NCI-H2029 (cell line): Measurements from ENCODE around the gene HOXD4.

ENCODE experiments used
- DNase-seq: peaks from one replicate; lab custom pipeline; 2025; lab: John Stamatoyannopoulos, UW

Gene HOXD4

DNA sequence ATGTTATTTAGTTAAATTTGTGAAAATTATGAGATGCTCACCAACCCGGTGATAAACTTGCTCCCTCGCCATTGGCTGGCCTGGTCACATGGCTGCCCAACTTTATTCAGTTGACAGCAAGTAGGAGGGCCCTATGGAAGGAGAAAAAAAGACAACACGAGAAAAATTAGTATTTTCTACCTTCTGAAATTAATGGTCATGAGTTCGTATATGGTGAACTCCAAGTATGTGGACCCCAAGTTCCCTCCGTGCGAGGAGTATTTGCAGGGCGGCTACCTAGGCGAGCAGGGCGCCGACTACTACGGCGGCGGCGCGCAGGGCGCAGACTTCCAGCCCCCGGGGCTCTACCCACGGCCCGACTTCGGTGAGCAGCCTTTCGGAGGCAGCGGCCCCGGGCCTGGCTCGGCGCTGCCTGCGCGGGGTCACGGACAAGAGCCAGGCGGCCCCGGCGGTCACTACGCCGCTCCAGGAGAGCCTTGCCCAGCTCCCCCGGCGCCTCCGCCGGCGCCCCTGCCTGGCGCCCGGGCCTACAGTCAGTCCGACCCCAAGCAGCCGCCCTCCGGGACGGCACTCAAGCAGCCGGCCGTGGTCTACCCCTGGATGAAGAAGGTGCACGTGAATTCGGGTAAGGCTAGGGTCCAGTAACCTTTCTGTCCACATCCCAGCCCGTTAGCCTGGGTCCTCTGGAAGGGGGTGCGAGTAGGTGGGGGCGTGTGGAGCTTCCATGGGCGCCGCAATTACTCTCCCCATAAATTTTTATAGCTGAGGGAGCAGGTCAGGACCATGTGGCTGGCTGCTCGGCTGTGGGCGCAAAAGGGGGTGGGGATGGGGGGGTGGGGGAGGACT lies at the start of gene HOXD4:
Gene HOXD4, plus strand, starts transcription at position 109 of the 846 bp plus-strand sequence. Its CDS starts 84 bp downstream, at position 193.
- DNase-seq: no peak

- no peak for DNase-seq
These were observed 49.5 kb upstream of the HOXD4 start for GRCh38 chr2:176101842-176102241.

DNA sequence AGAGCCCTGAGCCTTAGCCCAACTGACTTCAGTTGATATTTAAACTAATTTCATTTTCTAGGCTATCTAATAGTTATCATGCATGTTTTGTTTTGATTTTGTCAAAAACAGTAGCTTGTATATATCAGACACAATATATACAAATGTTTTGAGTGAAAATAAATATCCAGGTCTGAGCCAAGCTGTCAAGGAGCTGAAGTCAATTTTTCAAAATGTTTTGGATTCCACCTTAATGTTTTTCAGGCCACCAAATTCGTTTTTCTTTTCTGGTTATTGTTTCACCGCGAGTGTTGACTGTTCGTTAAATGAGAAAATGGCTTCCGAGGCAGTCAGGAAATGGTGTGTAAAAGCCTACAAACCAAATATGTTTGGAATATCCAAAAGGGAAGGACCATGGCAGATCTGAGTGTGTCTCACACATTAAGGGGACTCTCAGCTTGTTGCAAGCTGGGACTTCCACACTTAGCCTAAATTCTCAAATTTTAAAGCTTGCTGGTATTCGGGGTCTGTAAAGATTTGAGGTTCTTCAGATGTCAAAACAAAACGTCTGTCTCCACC lies 49.0 kb upstream of the HOXD4 start:
- no peak for DNase-seq

- DNase-seq: no peak
These were observed 48.2 kb upstream of the HOXD4 start for GRCh38 chr2:176103194-176103593.

- no peak for DNase-seq
These were observed 47.5 kb upstream of the HOXD4 start for GRCh38 chr2:176103742-176104315.

DNA sequence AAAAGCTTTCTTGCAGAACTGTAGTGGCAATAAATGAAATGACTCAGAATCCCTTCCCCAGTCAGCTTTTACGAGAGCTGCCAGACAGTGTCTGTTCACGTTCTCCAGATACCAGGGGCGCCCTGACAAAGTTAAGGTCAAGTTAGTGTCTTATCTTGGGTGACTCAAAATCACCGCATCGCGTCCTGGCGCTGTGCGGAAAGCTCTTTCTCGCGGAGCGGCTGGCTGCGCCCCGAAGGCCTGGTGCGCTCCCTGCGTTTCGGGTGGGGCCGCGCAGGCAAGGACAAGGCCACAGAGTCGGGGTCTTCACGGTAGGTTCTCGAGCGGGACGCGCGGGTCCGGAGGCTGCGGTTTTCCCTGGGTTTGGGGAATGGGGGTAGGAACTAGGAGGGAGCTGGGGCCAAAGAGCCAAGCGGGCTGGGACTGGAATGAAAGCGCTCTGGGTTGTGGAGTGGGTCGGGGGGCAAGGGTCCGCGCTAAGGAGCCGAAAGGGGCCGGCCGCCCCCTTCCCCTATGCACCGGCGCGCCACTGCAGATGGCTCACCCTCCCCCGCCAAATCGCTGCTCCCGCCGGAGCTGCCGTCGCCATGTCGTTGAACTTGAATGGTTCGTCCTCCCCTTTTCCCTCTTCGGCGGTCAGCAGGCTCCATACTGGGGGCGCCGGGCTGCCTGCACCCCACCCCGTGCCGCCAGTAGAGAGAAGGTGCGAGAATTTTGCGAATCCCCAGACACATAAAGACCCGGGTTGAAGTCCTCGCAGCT lies 46.9 kb upstream of the HOXD4 start:
- no peak for DNase-seq

DNA sequence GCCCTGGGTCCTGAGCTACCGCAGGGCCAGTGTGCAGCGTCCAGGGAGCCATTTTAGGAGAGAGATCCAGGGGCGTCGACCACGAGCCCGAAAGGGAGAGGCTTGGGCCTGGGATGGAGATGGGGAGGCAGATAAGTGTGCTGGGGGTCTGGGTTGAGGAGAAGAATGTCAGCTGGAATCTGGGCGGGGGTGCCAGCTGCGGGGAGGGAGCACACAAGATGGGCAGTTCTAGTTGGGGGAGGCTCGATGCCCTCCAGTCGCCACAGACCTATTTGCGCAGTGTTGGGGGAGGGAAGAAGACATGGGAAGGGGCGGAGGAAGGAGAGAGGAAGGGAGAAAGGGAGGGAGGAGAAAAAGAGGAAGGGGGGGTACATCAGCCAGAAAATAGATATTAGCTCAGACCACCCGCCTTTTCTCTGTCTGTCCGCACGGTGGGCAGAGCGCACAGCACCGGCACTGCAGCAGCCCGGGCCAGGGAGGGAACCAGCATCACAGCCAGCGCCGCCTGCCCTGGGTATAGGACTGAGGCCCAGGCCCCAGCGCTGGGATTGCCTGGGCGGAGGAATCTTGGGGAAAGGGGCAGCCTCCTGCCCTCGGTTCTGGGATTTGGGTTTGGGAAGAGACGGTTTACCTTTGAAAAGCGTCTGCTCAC lies 46.1 kb upstream of the HOXD4 start:
- no peak for DNase-seq

DNA sequence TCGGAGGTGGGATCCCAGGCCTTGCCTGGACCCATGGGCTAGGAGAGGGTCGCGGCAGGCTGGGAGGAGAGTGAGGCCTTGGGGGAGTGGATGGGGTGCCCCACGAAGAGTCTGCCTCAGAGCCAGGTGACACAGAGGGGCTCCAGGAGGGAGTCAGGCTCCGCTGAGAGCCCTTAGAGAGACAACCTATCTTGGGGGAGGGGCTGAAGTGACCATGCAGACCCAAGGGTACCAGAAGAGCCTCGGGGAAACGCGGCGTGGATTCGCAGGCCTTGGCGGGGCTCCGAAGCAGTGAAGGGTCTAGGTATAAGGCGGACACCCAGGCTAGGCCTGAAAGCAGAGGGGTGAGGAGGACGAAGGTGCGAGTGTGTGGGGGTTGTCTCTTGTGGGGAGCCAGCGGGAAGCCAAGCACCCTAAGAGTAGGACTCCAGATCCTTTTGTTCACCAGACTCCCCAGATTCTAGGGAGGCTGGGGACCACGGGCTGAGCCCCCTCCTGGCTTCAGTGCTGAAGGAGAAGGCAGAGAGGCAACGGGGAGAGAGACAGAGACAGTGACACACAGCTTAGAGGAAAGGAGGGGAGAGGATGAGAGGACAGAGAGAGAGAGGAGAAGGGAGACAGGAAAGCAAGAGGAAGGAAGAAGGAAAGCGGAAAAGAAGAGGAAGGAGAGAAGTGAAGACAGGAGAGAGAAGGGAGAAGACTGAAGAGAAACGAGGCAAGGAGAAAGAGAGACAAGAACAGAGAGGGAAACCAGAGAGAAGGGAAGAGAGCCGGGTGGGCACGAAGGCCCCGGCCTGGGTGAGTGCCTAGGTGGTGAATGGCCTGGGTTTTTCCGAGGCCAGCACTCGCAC lies 45.4 kb upstream of the HOXD4 start:
- DNase-seq: no peak

- DNase-seq: peak; percentile 75
These were observed 44.5 kb upstream of the HOXD4 start, which contains the start of gene HOXD11 for GRCh38 chr2:176106581-176107539. Gene HOXD11 (plus strand): TSS chr2:176107280. CDS start chr2:176107356, 76 bp downstream.

DNA sequence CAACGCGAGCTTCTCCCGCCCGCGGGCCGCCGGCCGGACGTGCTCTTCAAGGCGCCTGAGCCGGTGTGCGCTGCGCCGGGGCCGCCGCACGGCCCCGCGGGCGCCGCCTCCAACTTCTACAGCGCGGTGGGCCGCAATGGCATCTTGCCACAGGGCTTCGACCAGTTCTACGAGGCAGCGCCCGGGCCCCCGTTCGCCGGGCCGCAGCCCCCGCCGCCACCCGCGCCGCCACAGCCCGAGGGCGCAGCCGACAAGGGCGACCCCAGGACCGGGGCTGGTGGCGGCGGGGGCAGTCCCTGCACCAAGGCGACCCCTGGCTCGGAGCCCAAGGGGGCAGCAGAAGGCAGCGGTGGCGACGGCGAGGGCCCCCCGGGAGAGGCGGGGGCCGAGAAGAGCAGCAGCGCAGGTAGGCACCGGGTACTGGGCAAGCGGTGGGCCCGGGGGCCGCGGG lies 43.6 kb upstream of the HOXD4 start:
- DNase-seq: peak; percentile 18

DNA sequence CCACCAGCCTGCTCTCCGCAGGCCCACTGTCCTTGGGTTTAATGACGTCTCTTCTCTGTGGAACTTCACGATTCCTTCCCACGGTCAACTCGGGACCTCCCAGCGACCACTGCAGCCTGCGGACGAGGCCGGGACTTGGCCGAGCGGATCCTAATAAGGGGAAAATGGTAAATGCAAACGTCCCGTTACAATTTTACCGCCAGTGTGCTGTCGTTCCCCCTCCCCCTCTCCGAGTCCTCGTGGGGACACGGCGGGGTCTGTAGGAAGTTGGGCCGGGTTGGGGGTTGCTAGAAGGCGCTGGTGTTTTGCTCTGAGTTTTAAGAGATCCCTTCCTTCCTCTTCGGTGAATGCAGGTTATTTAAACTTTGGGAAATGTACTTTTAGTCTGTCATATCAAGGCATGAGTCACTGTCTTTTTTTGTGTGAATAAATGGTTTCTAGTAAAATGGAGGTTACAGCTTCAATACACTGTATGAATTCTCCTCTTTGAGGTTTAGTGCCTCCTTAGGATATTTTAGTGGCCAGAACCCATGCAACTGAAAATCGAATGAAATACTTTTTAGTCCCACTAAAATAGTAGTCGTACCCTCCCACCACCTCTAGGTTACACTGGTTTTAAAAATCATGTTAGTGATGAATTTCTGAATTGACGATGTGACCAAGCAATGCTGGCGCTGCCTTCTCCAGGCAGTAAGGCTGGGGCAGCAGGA lies 42.0 kb upstream of the HOXD4 start:
- DNase-seq: no peak

DNA sequence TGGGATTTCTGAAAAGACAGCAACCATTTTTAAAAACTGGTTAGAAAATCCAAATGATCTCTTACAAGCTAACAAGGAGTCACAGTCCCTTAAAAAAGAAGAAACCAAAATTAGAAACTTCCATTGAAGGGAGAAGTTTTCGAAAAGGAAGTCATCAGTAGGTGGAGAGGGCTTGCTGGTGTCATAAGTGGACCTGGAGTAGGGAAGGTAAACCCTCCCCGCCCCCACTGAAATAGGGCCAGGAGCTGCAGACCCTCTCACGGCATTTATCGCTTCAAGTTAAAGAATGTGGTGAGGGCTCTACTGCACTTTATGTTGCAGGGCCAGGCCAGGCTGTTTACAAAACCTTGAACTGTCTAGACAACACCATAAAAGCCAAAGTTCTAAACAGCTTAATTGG lies 41.4 kb upstream of the HOXD4 start:
- no peak for DNase-seq

DNA sequence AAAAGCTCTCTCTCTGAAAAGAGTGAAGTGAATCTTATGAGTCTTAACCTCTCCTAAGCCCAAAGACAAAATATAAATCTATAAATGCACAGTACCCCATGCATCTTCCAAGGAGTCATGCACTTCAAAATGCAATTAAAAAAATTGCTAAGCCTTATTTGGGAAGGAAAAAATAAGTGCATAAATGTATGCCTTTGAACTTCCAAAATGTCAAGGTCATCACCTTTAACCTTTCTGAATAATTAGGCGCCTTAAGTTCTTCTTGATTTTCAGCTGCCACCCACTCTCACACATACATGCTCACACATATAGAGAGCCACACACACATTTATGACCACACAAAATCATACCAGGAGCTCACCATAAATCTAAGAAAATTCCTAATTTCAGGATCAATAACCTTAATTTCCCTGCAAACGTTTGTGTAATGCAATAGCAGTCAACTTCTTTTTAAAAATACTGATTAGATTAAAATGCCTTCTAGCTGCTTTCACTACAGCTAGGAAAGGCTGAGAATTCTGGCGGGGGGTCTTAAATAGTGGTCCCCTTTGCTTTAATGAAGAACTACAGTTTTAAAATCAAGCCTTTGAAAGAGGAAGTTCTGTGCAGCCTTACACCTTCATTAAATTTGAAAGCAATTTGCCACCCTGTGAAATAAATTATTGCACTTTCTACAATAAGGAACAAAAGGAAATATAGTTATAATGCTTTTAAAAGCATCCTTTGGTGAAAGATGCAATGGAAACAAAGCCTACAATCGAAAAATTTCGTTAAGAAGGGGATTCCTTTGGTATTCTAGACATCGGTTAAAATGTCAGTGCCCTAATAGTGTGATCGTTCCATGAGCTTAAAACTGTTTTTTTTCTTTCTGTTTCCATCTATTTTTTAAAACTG lies 40.7 kb upstream of the HOXD4 start:
- no peak for DNase-seq

DNA sequence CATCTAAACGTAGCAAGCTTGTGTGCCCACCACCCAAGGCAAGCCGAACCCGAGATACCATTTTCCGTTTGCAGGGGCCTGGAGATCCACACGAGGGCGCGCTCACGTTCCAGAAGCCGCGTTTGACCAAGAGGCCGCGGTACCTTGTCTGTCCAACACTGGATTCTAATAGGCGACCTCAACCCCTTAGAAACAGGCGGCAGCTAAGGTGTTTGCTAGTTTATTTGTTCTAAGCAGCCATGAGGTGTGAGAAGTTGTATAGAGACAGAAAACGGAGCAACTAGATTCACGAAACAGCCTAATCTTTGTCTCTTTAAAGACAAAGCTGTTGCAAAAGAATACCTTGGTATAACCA lies 40.1 kb upstream of the HOXD4 start:
- DNase-seq: peak; percentile 58

- no peak for DNase-seq
These were observed 39.4 kb upstream of the HOXD4 start for GRCh38 chr2:176111846-176112374.

- DNase-seq: no peak
These were observed 38.7 kb upstream of the HOXD4 start for GRCh38 chr2:176112375-176113302.
